ENCODE measurements around the gene TBCK.
"Not testable (repeated sequence)": the region's sequence is repeated elsewhere in the genome, so short reads cannot be mapped to it uniquely, and the experiment has no call there.

The TBCK gene

GRCh38 chr4:106213291-106213690, 102.7 kb downstream of the TBCK start:
- not testable (repeated sequence) for DNase-seq (ENCODE audit: low spot score)

GRCh38 chr4:106210021-106210420, 106.0 kb downstream of the TBCK start:
- DNase-seq (ENCODE audit: low spot score) = no peak

- DNase-seq (ENCODE audit: low spot score) = peak; percentile 25
These were observed 107.2 kb downstream of the TBCK start for GRCh38 chr4:106208481-106209460.

GRCh38 chr4:106201373-106201772, 114.6 kb downstream of the TBCK start:
- peak; percentile 22 for DNase-seq (ENCODE audit: low spot score)

- no peak for DNase-seq (ENCODE audit: low spot score)
These were observed 120.5 kb downstream of the TBCK start for GRCh38 chr4:106195435-106195950.

GRCh38 chr4:106194801-106195200, 121.2 kb downstream of the TBCK start:
- no peak for DNase-seq (ENCODE audit: low spot score)

GRCh38 chr4:106192131-106192530, 123.9 kb downstream of the TBCK start:
- DNase-seq (ENCODE audit: low spot score) = no peak

GRCh38 chr4:106186201-106186600, 129.8 kb downstream of the TBCK start:
- DNase-seq (ENCODE audit: low spot score) = no peak

GRCh38 chr4:106183551-106183950, 132.5 kb downstream of the TBCK start:
- no peak for DNase-seq (ENCODE audit: low spot score)

GRCh38 chr4:106172861-106173260, 143.1 kb downstream of the TBCK start:
- DNase-seq (ENCODE audit: low spot score) = no peak

GRCh38 chr4:106165351-106166010, 150.5 kb downstream of the TBCK start:
- DNase-seq (ENCODE audit: low spot score) = no peak

GRCh38 chr4:106162278-106162677, 153.7 kb downstream of the TBCK start:
- DNase-seq (ENCODE audit: low spot score) = no peak

GRCh38 chr4:106160560-106160959, 155.4 kb downstream of the TBCK start:
- peak; percentile 3 for DNase-seq (ENCODE audit: low spot score)

GRCh38 chr4:106149911-106150310, 166.1 kb downstream of the TBCK start:
- DNase-seq (ENCODE audit: low spot score) = no peak

- DNase-seq (ENCODE audit: low spot score) = no peak
These were observed 167.0 kb downstream of the TBCK start for GRCh38 chr4:106149026-106149425.

GRCh38 chr4:106142616-106143127, 173.3 kb downstream of the TBCK start:
- peak; percentile 4 for DNase-seq (ENCODE audit: low spot score)

GRCh38 chr4:106140601-106141000, 175.4 kb downstream of the TBCK start:
- no peak for DNase-seq (ENCODE audit: low spot score)

GRCh38 chr4:106136777-106137331, 179.2 kb downstream of the TBCK start:
- DNase-seq (ENCODE audit: low spot score) = no peak

GRCh38 chr4:106132045-106132444, 184.0 kb downstream of the TBCK start:
- no peak for DNase-seq (ENCODE audit: low spot score)

- DNase-seq (ENCODE audit: low spot score) = no peak
These were observed 189.9 kb downstream of the TBCK start for GRCh38 chr4:106126062-106126461.

GRCh38 chr4:106119949-106120555, 196.0 kb downstream of the TBCK start:
- not testable (repeated sequence) for DNase-seq (ENCODE audit: low spot score)

- no peak for DNase-seq (ENCODE audit: low spot score)
These were observed 200.0 kb downstream of the TBCK start for GRCh38 chr4:106116025-106116424.

Measured in cerebellar cortex (tissue), 1 donor.